ENCODE measurements around the gene NTM.
A peak's percentile ranks its signal among the peaks of the same experiment; 100 is the strongest.

Gene NTM

DNA sequence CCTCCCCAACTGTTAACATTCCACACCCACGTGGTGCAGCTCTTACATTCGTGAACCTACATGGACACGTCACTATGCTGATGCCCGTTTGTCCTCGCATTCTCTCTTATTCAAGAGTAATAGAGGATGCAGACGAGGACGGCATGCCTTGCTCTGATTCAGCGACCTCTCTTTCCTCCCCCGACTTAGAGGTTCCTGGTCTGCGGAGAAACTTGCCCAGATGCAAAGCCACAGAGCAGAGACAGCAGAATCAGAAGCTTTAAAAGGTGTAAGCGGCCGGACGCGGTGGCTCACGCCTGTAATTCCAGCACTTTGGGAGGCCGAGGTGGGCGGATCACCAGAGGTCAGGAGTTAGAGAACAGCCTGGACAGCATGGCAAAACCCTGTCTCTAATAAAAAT lies 288.0 kb downstream of the NTM start:
- ATAC-seq, result no peak
- no peak overlapping the region for H3K27ac Mint-ChIP-seq

DNA sequence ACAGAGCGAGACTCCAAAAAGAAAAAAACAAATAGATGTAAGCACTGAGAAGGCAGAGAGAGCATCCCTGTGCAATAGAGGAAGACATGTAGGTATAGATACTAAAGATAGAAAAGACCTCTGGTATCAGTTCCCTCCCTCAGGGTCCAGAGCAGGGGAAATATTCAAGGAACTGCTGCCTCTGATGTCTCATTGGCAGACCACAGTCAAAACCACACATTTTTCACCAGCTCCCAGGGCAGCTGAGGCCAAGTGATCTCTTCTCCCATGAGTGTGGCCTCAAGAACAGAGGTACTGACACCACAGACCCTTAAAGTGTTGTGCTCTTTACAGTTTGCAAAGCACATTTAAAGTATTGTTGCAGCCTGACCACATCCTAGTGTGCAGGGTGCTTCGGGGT lies 288.5 kb downstream of the NTM start:
- Mint-ChIP-seq H3K4me3 (no peak overlapping the region), H3K9me3 (no peaks in the 10 kb centered on the region), H3K4me1 (no peaks in the 10 kb centered on the region), H3K27ac (no peak overlapping the region), H3K27me3 (peaks cover under 1% of the 10 kb centered on the region), H3K36me3 (ENCODE audit: low read depth) (no peaks in the 10 kb centered on the region)
- no peak for ATAC-seq
- DNase-seq, result no peak

More for the DNA sequence above, 288.0 kb downstream of the NTM start:
- H3K4me3 Mint-ChIP-seq, result no peak overlapping the region
- H3K36me3 Mint-ChIP-seq (ENCODE audit: low read depth), result no peaks in the 10 kb centered on the region
- H3K9me3 Mint-ChIP-seq, result no peaks in the 10 kb centered on the region
- H3K27me3 Mint-ChIP-seq, result peaks cover 3% of the 10 kb centered on the region
- DNase-seq, result no peak
- H3K4me1 Mint-ChIP-seq, result no peaks in the 10 kb centered on the region

GRCh38 chr11:131659931-131660330 lies 289.5 kb downstream of the NTM start:
- Mint-ChIP-seq H3K36me3 (ENCODE audit: low read depth) (no peaks in the 10 kb centered on the region), H3K27me3 (no peaks in the 10 kb centered on the region), H3K4me3 (no peak overlapping the region), H3K9me3 (no peaks in the 10 kb centered on the region), H3K4me1 (no peaks in the 10 kb centered on the region), H3K27ac (no peak overlapping the region)
- ATAC-seq (no peak), DNase-seq (no peak)

- Mint-ChIP-seq H3K27ac (no peak overlapping the region), H3K4me1 (no peaks in the 10 kb centered on the region), H3K4me3 (no peak overlapping the region), H3K36me3 (ENCODE audit: low read depth) (no peaks in the 10 kb centered on the region), H3K27me3 (no peaks in the 10 kb centered on the region), H3K9me3 (no peaks in the 10 kb centered on the region)
- ATAC-seq (no peak), DNase-seq (no peak)
Measured at GRCh38 chr11:131661132-131661531, 290.7 kb downstream of the NTM start.

DNA sequence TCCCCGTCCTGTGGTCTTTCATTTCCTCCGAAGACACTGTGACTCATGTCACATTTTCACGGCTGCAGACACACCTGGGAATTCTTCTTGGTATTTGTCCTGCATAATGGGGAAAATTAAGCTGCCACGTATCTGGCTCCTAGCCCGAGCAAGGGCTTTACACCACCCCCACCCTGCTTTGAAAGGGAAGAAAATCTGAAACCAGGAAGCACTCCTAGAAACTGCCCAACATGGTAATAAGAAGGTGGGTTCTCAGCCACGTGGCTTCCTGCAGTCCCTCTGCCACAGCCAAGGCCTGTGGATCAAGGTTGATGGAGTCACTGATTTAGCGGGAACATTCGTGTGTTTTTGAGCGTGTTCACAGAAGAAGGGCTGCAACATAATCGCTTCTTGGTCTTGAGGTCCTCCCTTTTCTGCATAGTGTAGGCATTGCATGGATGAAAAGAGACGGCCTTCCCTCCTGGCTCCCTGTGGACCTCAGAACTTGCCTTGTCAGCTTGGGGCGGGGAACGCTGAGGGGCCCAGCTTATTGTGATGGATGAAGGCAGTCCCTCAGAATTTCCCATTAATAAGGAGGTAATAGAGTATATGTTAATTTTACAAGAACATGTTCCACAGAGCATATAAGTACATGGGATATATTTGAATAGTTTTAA lies 292.0 kb downstream of the NTM start:
- no peak for DNase-seq
- Mint-ChIP-seq H3K27ac (no peak overlapping the region), H3K36me3 (ENCODE audit: low read depth) (no peaks in the 10 kb centered on the region)

DNA sequence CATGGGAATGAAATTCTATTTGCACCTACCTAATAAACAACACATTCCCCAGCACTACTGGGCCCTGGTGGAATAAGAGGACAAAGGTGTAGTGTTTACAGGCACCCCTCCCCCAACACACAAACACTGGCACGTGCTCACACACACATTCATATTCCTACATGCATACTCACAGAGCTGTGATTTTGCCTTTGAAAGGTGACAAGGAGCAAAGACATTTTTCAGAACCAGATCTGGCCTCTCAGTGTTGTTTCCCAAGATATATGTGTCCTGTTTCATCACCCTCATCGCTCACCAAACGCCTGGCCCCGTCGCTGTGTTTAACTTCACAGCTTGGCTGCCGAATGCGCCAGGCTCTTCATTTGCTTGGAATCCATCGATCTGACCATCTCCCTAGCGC lies 292.6 kb downstream of the NTM start:
- no peaks in the 10 kb centered on the region for H3K9me3 Mint-ChIP-seq
- DNase-seq (no peak), ATAC-seq (no peak)
- H3K4me1 Mint-ChIP-seq, result no peaks in the 10 kb centered on the region
- no peaks in the 10 kb centered on the region for H3K27me3 Mint-ChIP-seq
- no peak overlapping the region for H3K27ac Mint-ChIP-seq
- no peak overlapping the region for H3K4me3 Mint-ChIP-seq
- H3K36me3 Mint-ChIP-seq (ENCODE audit: low read depth), result no peaks in the 10 kb centered on the region

More for the DNA sequence above, 292.0 kb downstream of the NTM start:
- Mint-ChIP-seq H3K27me3 (no peaks in the 10 kb centered on the region), H3K9me3 (no peaks in the 10 kb centered on the region), H3K4me3 (no peak overlapping the region), H3K4me1 (no peaks in the 10 kb centered on the region)
- no peak for ATAC-seq

- H3K27me3 Mint-ChIP-seq, result no peaks in the 10 kb centered on the region
- H3K27ac Mint-ChIP-seq, result no peak overlapping the region
- no peaks in the 10 kb centered on the region for H3K4me1 Mint-ChIP-seq
- no peaks in the 10 kb centered on the region for H3K36me3 Mint-ChIP-seq (ENCODE audit: low read depth)
- DNase-seq, result no peak
- H3K4me3 Mint-ChIP-seq, result no peak overlapping the region
- no peak for ATAC-seq
- no peaks in the 10 kb centered on the region for H3K9me3 Mint-ChIP-seq
Measured at GRCh38 chr11:131663405-131664200, 293.2 kb downstream of the NTM start.

DNA sequence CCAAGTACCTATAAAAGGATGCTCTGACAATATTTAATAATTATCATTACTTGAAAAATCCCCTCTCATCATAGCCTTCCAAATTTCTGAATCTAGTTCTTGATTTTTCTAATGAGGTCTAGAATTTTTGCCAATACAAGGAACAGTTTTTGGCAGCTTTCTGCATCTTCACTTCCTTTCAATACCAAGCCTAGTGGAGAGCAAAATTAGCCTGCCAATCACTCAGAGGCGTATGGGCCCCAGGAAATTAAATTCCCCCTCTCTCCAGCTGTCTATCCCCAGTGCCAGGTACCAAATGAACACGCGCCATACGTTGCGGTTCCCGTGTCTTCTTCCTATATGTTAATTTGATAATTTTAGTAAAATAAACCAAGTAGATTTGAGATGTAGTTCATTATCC lies 293.9 kb downstream of the NTM start:
- Mint-ChIP-seq H3K4me3 (no peak overlapping the region), H3K27ac (no peak overlapping the region), H3K36me3 (ENCODE audit: low read depth) (no peaks in the 10 kb centered on the region), H3K4me1 (peaks cover 4% of the 10 kb centered on the region), H3K9me3 (no peaks in the 10 kb centered on the region), H3K27me3 (no peaks in the 10 kb centered on the region)
- no peak for ATAC-seq
- no peak for DNase-seq

- H3K9me3 Mint-ChIP-seq, result no peaks in the 10 kb centered on the region
- no peak overlapping the region for H3K4me3 Mint-ChIP-seq
Measured at GRCh38 chr11:131664816-131665215, 294.4 kb downstream of the NTM start.

DNA sequence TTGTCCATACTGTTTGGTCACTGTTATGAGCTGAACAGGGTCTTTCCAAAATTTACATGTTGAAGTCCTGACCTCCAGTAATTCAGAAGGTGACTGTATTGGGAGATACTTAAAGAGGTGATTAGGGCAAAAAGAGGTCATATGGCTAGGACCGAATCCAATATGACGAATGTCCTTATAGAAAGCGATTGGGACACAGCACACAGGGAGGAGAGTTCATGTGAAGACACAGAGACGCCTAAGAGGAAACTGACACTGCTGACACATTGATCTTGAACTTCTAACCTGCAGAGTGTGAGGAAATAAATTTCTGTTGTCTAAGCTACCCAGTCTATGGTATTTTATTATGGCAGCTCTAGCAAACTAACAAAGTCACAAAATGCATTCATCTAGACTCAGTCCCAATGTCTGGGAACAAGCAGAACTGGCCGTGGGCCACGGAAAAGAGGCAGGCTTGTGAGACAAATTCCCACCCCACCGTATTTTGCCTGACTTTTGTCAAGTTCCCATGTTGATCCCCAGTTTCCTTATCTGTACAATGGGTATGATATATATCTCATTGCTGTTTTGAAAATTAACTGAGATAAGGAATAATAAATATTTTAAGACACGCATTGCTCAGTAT lies 295.0 kb downstream of the NTM start:
- Mint-ChIP-seq H3K27ac (no peak overlapping the region), H3K4me3 (no peak overlapping the region), H3K4me1 (peaks cover 4% of the 10 kb centered on the region), H3K27me3 (no peaks in the 10 kb centered on the region), H3K9me3 (no peaks in the 10 kb centered on the region), H3K36me3 (ENCODE audit: low read depth) (no peaks in the 10 kb centered on the region)
- DNase-seq, result no peak
- no peak for ATAC-seq

More at GRCh38 chr11:131664816-131665215, 294.4 kb downstream of the NTM start:
- ATAC-seq (no peak), DNase-seq (no peak)
- no peaks in the 10 kb centered on the region for H3K27me3 Mint-ChIP-seq
- H3K4me1 Mint-ChIP-seq, result peaks cover 4% of the 10 kb centered on the region
- no peaks in the 10 kb centered on the region for H3K36me3 Mint-ChIP-seq (ENCODE audit: low read depth)
- no peak overlapping the region for H3K27ac Mint-ChIP-seq

DNA sequence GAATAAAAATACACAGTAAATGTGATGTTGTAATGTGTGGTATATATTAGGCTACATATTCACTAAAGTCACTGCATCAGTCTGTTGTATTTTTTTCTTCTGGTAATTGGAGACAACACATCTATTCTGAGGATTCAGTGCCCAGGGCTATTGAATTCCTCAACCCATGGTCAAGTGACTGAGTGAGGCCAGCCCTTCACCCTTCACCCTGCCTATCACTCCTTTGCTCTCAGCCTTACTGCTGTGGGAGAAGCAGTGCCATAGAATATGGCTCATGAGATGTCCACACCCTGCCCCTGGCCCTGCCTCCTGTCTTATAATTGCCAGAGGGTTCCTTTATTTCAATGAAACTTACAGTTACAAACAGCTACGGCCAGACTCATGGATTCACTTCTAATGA lies 295.6 kb downstream of the NTM start:
- Mint-ChIP-seq H3K4me1 (peaks cover 4% of the 10 kb centered on the region), H3K27ac (no peak overlapping the region), H3K4me3 (no peak overlapping the region), H3K36me3 (ENCODE audit: low read depth) (no peaks in the 10 kb centered on the region), H3K27me3 (no peaks in the 10 kb centered on the region), H3K9me3 (no peaks in the 10 kb centered on the region)
- no peak for ATAC-seq
- no peak for DNase-seq

- H3K4me3 Mint-ChIP-seq, result no peak overlapping the region
- H3K4me1 Mint-ChIP-seq, result peaks cover 4% of the 10 kb centered on the region
- H3K36me3 Mint-ChIP-seq (ENCODE audit: low read depth), result no peaks in the 10 kb centered on the region
- ATAC-seq, result no peak
- no peaks in the 10 kb centered on the region for H3K9me3 Mint-ChIP-seq
- no peak overlapping the region for H3K27ac Mint-ChIP-seq
- H3K27me3 Mint-ChIP-seq, result no peaks in the 10 kb centered on the region
- DNase-seq, result no peak
Measured at GRCh38 chr11:131666617-131667016, 296.2 kb downstream of the NTM start.

DNA sequence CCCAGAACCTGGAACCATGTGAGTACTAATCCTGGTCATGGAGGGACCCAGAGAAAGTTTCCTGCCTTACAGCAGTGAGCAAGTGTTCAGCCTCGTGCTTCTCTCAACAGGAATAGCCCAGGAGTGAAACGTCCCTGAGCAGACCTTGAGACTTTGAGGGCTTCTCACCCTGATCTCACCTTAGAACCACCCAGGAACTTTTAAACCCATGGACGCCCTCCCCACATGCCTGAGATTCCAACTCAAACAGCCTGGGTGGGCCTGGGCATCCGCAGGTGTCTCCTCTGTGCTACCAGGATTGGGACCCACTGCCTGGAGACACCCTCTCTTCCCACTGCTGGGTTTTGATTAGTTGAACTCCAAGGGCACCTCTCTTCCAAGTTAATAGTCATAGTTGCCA lies 297.2 kb downstream of the NTM start:
- H3K36me3 Mint-ChIP-seq (ENCODE audit: low read depth), result no peaks in the 10 kb centered on the region
- DNase-seq, result no peak
- no peak overlapping the region for H3K27ac Mint-ChIP-seq

DNA sequence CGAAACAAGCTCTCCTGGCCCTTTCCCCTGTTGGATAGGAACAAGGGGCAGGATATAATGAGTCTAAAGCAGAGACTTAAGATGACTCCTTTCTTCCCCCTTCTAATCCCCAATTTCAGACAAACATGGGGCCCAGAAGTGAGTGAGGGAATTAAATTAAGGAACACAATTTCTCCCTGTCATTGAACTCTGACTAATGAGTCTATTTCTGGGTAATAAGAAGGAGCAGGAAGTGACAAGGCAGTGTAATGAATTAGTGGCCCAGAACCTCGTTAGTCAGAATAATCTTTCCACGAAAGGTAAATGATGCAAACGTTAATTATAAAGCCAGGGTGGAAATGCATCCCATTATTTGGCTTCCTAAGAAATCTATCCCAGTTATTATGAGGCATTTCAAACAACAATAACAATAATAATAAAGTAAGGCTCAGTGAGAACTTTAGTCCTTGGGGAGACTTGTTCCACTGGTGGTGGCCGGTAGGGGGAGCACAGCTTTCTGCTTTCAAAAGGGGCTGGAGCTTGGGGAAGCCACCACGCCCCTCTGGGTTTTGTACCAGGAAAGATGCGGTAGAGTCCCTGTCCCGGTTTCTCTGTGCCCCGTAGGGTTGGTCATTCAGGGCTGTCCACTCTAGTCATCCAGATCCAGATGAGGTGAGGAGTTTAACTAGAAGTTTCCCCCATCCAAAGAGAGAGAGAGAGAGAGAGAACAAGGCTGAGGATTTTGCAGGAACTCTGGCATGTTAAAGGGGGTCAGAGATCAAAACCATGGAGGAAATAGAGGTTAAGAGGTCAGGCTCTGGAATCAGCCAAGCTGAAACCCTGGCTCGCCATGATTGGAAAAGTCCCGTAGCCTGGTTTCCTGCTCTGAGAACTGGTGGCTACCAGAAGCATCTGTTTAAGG lies 298.3 kb downstream of the NTM start:
- Mint-ChIP-seq H3K27ac (no peak overlapping the region), H3K36me3 (ENCODE audit: low read depth) (no peaks in the 10 kb centered on the region), H3K9me3 (no peaks in the 10 kb centered on the region), H3K4me3 (no peak overlapping the region), H3K27me3 (no peaks in the 10 kb centered on the region), H3K4me1 (peaks cover 4% of the 10 kb centered on the region)
- DNase-seq (peak; percentile 63), ATAC-seq (peak; percentile 35)

More for the DNA sequence above, 297.2 kb downstream of the NTM start:
- peaks cover 4% of the 10 kb centered on the region for H3K4me1 Mint-ChIP-seq
- H3K4me3 Mint-ChIP-seq, result no peak overlapping the region
- H3K9me3 Mint-ChIP-seq, result no peaks in the 10 kb centered on the region
- no peaks in the 10 kb centered on the region for H3K27me3 Mint-ChIP-seq
- no peak for ATAC-seq

All from activated naive CD8-positive, alpha-beta T cell treated with anti-CD3 and anti-CD28 coated beads, Interleukin-2, amount 50 U/mL, for 24 hours (primary cell).